ENCODE measurements around the gene MIS18BP1.
"Not testable (repeated sequence)": the region's sequence is repeated elsewhere in the genome, so short reads cannot be mapped to it uniquely, and the experiment has no call there.

GRCh38 chr14:45294796-45295195, 41.8 kb upstream of the MIS18BP1 start:
- not testable (repeated sequence) for TF ChIP-seq ZFP3 (CRISPR knock-in tag; IDR thresholded peaks at IDR 0.05); OSR1 (CRISPR knock-in tag; IDR thresholded peaks at IDR 0.05); ISL1 (CRISPR knock-in tag; IDR thresholded peaks at IDR 0.05); PATZ1 (CRISPR knock-in tag; IDR thresholded peaks at IDR 0.05; ENCODE audit: borderline replicate concordance); ZNF70 (CRISPR knock-in tag; IDR thresholded peaks at IDR 0.05)

All from SK-N-SH treated with all-trans-retinoic acid at 6 μM for 48 hours (cell line).